ENCODE data around the gene GALNT1.

GALNT1 gene

GRCh38 chr18:35662293-35663062, 80.9 kb downstream of the GALNT1 start:
- no peak overlapping the region for H3K4me3 ChIP-seq (ENCODE audit: control insufficient read depth, low read depth, low read length)
- TF ChIP-seq CTCF (IDR thresholded peaks at IDR 0.05; ENCODE audit: control insufficient read depth, insufficient read depth, low read depth, low read length, missing control alignments): no peak
- DNase-seq (ENCODE audit: low read depth): no peak

DNA sequence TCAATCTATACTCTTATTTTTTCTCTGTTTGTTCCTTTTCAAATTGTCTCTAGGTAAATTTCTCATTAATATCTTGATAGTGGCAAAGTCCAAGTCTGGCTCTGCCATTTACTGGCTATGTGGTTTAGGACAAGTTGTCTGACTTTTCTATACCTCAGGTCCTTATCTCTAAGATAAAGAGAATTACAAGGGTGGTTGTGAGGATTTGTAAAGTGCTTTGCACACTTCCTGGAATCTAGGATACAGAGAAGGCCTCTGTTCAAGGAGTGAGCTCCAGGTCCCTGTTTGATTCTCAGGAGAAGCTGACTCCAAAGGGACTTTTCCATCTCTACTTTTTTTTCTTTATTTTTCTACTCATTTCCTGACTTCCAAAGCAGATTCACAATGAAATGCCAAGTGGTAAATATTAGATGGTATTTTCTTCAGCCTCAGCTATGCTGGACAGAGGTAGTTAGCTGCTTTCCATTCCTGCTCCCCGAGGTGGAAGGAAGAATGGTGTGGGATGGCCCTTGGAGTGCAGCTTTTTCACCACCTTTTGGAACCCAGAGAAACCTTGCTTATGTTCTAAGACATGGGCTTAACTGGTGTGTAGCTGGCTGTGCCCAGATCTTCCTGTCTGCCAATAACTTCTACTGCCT, 90.5 kb downstream of the GALNT1 start:
- TF ChIP-seq CTCF (IDR thresholded peaks at IDR 0.05; ENCODE audit: control insufficient read depth, insufficient read depth, low read depth, low read length, missing control alignments): no peak
- DNase-seq (ENCODE audit: low read depth): no peak
- H3K4me3 ChIP-seq (ENCODE audit: control insufficient read depth, low read depth, low read length): no peak overlapping the region

GRCh38 chr18:35672897-35673296, 91.4 kb downstream of the GALNT1 start:
- no peak for TF ChIP-seq CTCF (IDR thresholded peaks at IDR 0.05; ENCODE audit: control insufficient read depth, insufficient read depth, low read depth, low read length, missing control alignments)
- peak; percentile 8 for DNase-seq (ENCODE audit: low read depth)
- no peak overlapping the region for H3K4me3 ChIP-seq (ENCODE audit: control insufficient read depth, low read depth, low read length)

- DNase-seq (ENCODE audit: low read depth): no peak
- H3K4me3 ChIP-seq (ENCODE audit: control insufficient read depth, low read depth, low read length): no peak overlapping the region
- TF ChIP-seq CTCF (IDR thresholded peaks at IDR 0.05; ENCODE audit: control insufficient read depth, insufficient read depth, low read depth, low read length, missing control alignments): no peak
Measured at GRCh38 chr18:35673682-35674081, 92.1 kb downstream of the GALNT1 start.

DNA sequence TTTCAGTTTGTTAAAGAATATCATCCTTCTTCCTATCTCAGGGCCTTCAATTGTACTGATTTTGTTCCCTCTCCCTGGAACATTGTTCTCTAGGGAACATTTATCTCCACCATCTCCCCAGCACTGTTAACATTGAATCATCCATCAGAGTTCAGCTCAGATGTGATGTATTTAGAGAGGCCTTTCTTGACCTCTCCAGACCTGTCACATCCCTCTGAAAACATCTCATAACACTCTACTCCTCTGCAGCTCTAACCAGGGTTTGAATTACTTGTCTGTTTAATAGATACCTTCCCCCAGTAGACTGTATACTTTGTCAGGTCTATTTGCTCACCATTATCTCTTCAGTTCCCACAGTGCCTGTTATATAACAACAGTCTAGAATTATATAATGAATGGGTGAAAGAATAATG, 98.6 kb downstream of the GALNT1 start:
- H3K4me3 ChIP-seq (ENCODE audit: control insufficient read depth, low read depth, low read length): no peak overlapping the region
- TF ChIP-seq CTCF (IDR thresholded peaks at IDR 0.05; ENCODE audit: control insufficient read depth, insufficient read depth, low read depth, low read length, missing control alignments): no peak
- no peak for DNase-seq (ENCODE audit: low read depth)

- no peak for DNase-seq (ENCODE audit: low read depth)
- TF ChIP-seq CTCF (IDR thresholded peaks at IDR 0.05; ENCODE audit: control insufficient read depth, insufficient read depth, low read depth, low read length, missing control alignments): no peak
- H3K4me3 ChIP-seq (ENCODE audit: control insufficient read depth, low read depth, low read length): no peak overlapping the region
Measured at GRCh38 chr18:35682281-35682867, 100.8 kb downstream of the GALNT1 start.

All from AG09309 (cell line).